ENCODE results near the gene EFHD1.
"Not testable (repeated sequence)": the region's sequence is repeated elsewhere in the genome, so short reads cannot be mapped to it uniquely, and the experiment has no call there.

EFHD1 gene

GRCh38 chr2:232652505-232652851 lies 19.1 kb downstream of the EFHD1 start:
- no peak for DNase-seq

- no peak for DNase-seq
Observed at GRCh38 chr2:232653441-232653840, 20.0 kb downstream of the EFHD1 start.

- DNase-seq = no peak
Observed at GRCh38 chr2:232655392-232655791, 22.0 kb downstream of the EFHD1 start.

- no peak for DNase-seq
Observed at GRCh38 chr2:232658217-232658785, 24.9 kb downstream of the EFHD1 start.

- no peak for DNase-seq
Observed at GRCh38 chr2:232659359-232659758, 26.0 kb downstream of the EFHD1 start.

- no peak for DNase-seq
Observed at GRCh38 chr2:232662486-232663260, 29.3 kb downstream of the EFHD1 start.

GRCh38 chr2:232666051-232666805 lies 32.8 kb downstream of the EFHD1 start:
- DNase-seq = no peak

GRCh38 chr2:232667989-232668583 lies 34.7 kb downstream of the EFHD1 start:
- DNase-seq = no peak

- DNase-seq = no peak
Observed at GRCh38 chr2:232668805-232669444, 35.5 kb downstream of the EFHD1 start.

GRCh38 chr2:232672588-232672987 lies 39.2 kb downstream of the EFHD1 start:
- no peak for DNase-seq

GRCh38 chr2:232674491-232674890 lies 41.1 kb downstream of the EFHD1 start:
- no peak for DNase-seq

GRCh38 chr2:232675381-232675780 lies 42.0 kb downstream of the EFHD1 start:
- DNase-seq = no peak

GRCh38 chr2:232680006-232680405 lies 46.6 kb downstream of the EFHD1 start:
- no peak for DNase-seq

GRCh38 chr2:232681527-232681926 lies 48.1 kb downstream of the EFHD1 start:
- DNase-seq = no peak

GRCh38 chr2:232683368-232683767 lies 50.0 kb downstream of the EFHD1 start:
- no peak for DNase-seq

- DNase-seq = not testable (repeated sequence)
Observed at GRCh38 chr2:232685391-232685790, 52.0 kb downstream of the EFHD1 start.

- DNase-seq = no peak
Observed at GRCh38 chr2:232687382-232688160, 54.2 kb downstream of the EFHD1 start.

GRCh38 chr2:232688201-232688600 lies 54.8 kb downstream of the EFHD1 start:
- DNase-seq = no peak

- DNase-seq = no peak
Observed at GRCh38 chr2:232689152-232689910, 55.9 kb downstream of the EFHD1 start.

- not testable (repeated sequence) for DNase-seq
Observed at GRCh38 chr2:232691117-232691516, 57.7 kb downstream of the EFHD1 start.

GRCh38 chr2:232693344-232693743 lies 59.9 kb downstream of the EFHD1 start:
- DNase-seq = no peak
